OCI-LY1 (cell line): Measurements from ENCODE around the gene LRIG1.

Experiments used
- H2AFZ ChIP-seq: fragments of 200-600 bp; sonication (generic), shearing (Covaris generic); 2 replicates; pipeline ENCODE4 v1.6.0; 2014; ENCODE audit warnings: antibody characterized with exemption, mild to moderate bottlenecking, low read length
- H3F3A ChIP-seq: fragments of 200-600 bp; sonication (generic), shearing (Covaris generic); 2 replicates; pipeline ENCODE4 v1.6.0; 2014; ENCODE audit warnings: mild to moderate bottlenecking, antibody characterized with exemption, low read length, moderate library complexity; ENCODE audit not compliant: insufficient read depth
- H3K27ac ChIP-seq: fragments of 200-600 bp; sonication (generic); 2 replicates; pipeline ENCODE4 v1.5.1; 2014; ENCODE audit warnings: low read length, mixed run types, mild to moderate bottlenecking, low read depth; ENCODE audit not compliant: poor library complexity, severe bottlenecking
- H3K27me3 ChIP-seq: fragments of 200-600 bp; sonication (generic); 2 replicates; pipeline ENCODE4 v1.6.0; 2014; ENCODE audit warnings: antibody characterized with exemption, mild to moderate bottlenecking, low read length, moderate library complexity; ENCODE audit not compliant: insufficient read depth
- H3K36me3 ChIP-seq: fragments of 200-600 bp; sonication (generic); 2 replicates; pipeline ENCODE4 v1.6.1; 2014; ENCODE audit warnings: mild to moderate bottlenecking, antibody characterized with exemption, low read length, moderate library complexity, mixed read lengths; ENCODE audit not compliant: insufficient read depth
- H3K4me1 ChIP-seq: fragments of 200-600 bp; sonication (generic); 2 replicates; pipeline ENCODE4 v1.5.1; 2014; ENCODE audit warnings: mild to moderate bottlenecking, low read length, moderate library complexity; ENCODE audit not compliant: insufficient read depth, severe bottlenecking
- H3K4me2 ChIP-seq: fragments of 200-600 bp; sonication (generic), shearing (Covaris generic); 2 replicates; pipeline ENCODE4 v1.6.1; 2014; ENCODE audit warnings: low read length
- H3K4me3 ChIP-seq: fragments of 200-600 bp; sonication (generic); 2 replicates; pipeline ENCODE4 v1.5.1; 2014; ENCODE audit warnings: low read length, low read depth, mild to moderate bottlenecking, mixed read lengths; ENCODE audit not compliant: poor library complexity, severe bottlenecking
- H3K79me2 ChIP-seq: fragments of 200-600 bp; shearing (Covaris generic); 2 replicates; pipeline ENCODE4 v1.6.1; 2016; ENCODE audit warnings: mixed run types, low read length, mixed read lengths; ENCODE audit not compliant: insufficient read depth
- H3K9ac ChIP-seq: fragments of 200-600 bp; sonication (generic), shearing (Covaris generic); 2 replicates; pipeline ENCODE4 v1.6.1; 2014; ENCODE audit warnings: mild to moderate bottlenecking, low read length, mixed read lengths
- H3K9me2 ChIP-seq: fragments of 200-600 bp; sonication (generic), shearing (Covaris generic); 2 replicates; pipeline ENCODE4 v1.6.1; 2014; ENCODE audit warnings: low read depth, mild to moderate bottlenecking, low read length, mixed read lengths
- H3K9me3 ChIP-seq: fragments of 200-600 bp; shearing (Covaris generic); 2 replicates; pipeline ENCODE4 v1.6.1; 2014; ENCODE audit warnings: low read length, mixed read lengths
- H4K20me1 ChIP-seq: fragments of 200-600 bp; sonication (generic), shearing (Covaris generic); 2 replicates; pipeline ENCODE4 v1.6.0; 2016; ENCODE audit warnings: mild to moderate bottlenecking, low read length; ENCODE audit not compliant: insufficient read depth
- CTCF ChIP-seq: fragments of 200-600 bp; sonication (generic), shearing (Covaris generic); IDR thresholded peaks from 2 replicates; pipeline ENCODE4 v1.5.1; 2017; ENCODE audit warnings: mild to moderate bottlenecking, antibody characterized with exemption, low read length, moderate library complexity, mixed read lengths
- EZH2 ChIP-seq: fragments of 200-600 bp; sonication (generic), shearing (Covaris generic); IDR thresholded peaks from 2 replicates; pipeline ENCODE4 v1.8.0; 2017; ENCODE audit warnings: borderline replicate concordance, mixed run types, mild to moderate bottlenecking, antibody characterized with exemption, low read length, moderate library complexity, mixed read lengths

The LRIG1 gene

GRCh38 chr3:66539466-66539989 is 38.7 kb upstream of the LRIG1 start:
- Histone ChIP-seq H3K27ac (no peak overlapping the region), H3K9ac (no peak overlapping the region), H3K4me1 (no peaks in the 10 kb centered on the region), H2AFZ (no peak overlapping the region), H3K9me3 (no peaks in the 10 kb centered on the region), H3K27me3 (no peaks in the 10 kb centered on the region), H3K9me2 (no peaks in the 10 kb centered on the region), H3K36me3 (no peaks in the 10 kb centered on the region), H3K79me2 (no peaks in the 10 kb centered on the region), H3K4me2 (no peak overlapping the region), H4K20me1 (no peaks in the 10 kb centered on the region), H3F3A (no peaks in the 10 kb centered on the region), H3K4me3 (no peak overlapping the region)
- TF ChIP-seq CTCF (no peak), EZH2 (no peak)

GRCh38 chr3:66538390-66538789 is 37.6 kb upstream of the LRIG1 start:
- Histone ChIP-seq H2AFZ (no peak overlapping the region), H3F3A (no peaks in the 10 kb centered on the region), H3K36me3 (no peaks in the 10 kb centered on the region), H3K79me2 (no peaks in the 10 kb centered on the region), H3K9me3 (no peaks in the 10 kb centered on the region), H3K27me3 (no peaks in the 10 kb centered on the region), H4K20me1 (no peaks in the 10 kb centered on the region), H3K4me1 (no peaks in the 10 kb centered on the region), H3K4me3 (no peak overlapping the region), H3K9ac (no peak overlapping the region), H3K4me2 (no peak overlapping the region), H3K9me2 (no peaks in the 10 kb centered on the region), H3K27ac (no peak overlapping the region)
- TF ChIP-seq CTCF (no peak), EZH2 (no peak)

- Histone ChIP-seq H3K9ac (no peak overlapping the region), H3K36me3 (no peaks in the 10 kb centered on the region), H3K79me2 (no peaks in the 10 kb centered on the region), H3K27me3 (no peaks in the 10 kb centered on the region), H3K4me3 (no peak overlapping the region), H3K9me3 (no peaks in the 10 kb centered on the region), H3K4me2 (no peak overlapping the region), H3K4me1 (no peaks in the 10 kb centered on the region), H4K20me1 (no peaks in the 10 kb centered on the region), H2AFZ (no peak overlapping the region), H3K9me2 (no peaks in the 10 kb centered on the region), H3F3A (no peaks in the 10 kb centered on the region), H3K27ac (no peak overlapping the region)
- TF ChIP-seq EZH2: no peak
- TF ChIP-seq CTCF: no peak
Measured at GRCh38 chr3:66537735-66538134, 36.9 kb upstream of the LRIG1 start.
